H1 (cell line): Measurements from ENCODE around the gene WDR89. TPM values are rescaled to one million over a fixed set of nuclear protein-coding genes. Genes with fewer than 3 reads are reported as not detected.

Experiments
- CTCF ChIA-PET: fragments of 300-600 bp; sonication (Branson Sonifier 250); formaldehyde crosslinking; loops from one replicate; lab custom pipeline; 2021; ENCODE audit not compliant: partially characterized antibody; lab: Charles Lee
- POLR2A ChIA-PET: fragments of 300-600 bp; sonication (Branson Sonifier 250); formaldehyde crosslinking; loops from one replicate; lab custom pipeline; 2021; ENCODE audit warnings: inconsistent platforms; ENCODE audit not compliant: partially characterized antibody; lab: Charles Lee
- DNase-seq, 2 experiments: peaks; one replicate each; pipeline versions ENCODE4 v3.0.0 to v3.0.0-alpha.2; 2010 to 2022; ENCODE audit warnings: low spot score in 2 of 2, low read depth in 1 of 2, mixed read lengths in 1 of 2
- FAIRE-seq: peaks from 2 replicates; lab custom pipeline; 2011; peaks lifted over from hg19 to GRCh38; lab: Jason Lieb, UNC
- H2AFZ ChIP-seq: 2 replicates; pipeline ENCODE4 v1.8.1; 2012; ENCODE audit warnings: low read length, inconsistent platforms
- H2AK5ac ChIP-seq: 2 replicates; pipeline ENCODE4 v1.6.1; 2013; ENCODE audit warnings: low read depth, low read length
- H2BK120ac ChIP-seq: replicated peaks from 2 replicates; pipeline ENCODE3; 2013; ENCODE audit warnings: low read depth, low read length, inconsistent platforms
- H2BK12ac ChIP-seq: 2 replicates; pipeline ENCODE4 v1.6.1; 2013; ENCODE audit warnings: low read depth, low read length
- H2BK15ac ChIP-seq: 2 replicates; pipeline ENCODE4 v1.6.1; 2013; ENCODE audit warnings: low read length
- H2BK20ac ChIP-seq: 2 replicates; pipeline ENCODE4 v1.6.1; 2013; ENCODE audit warnings: low read length
- H2BK5ac ChIP-seq: 2 replicates; pipeline ENCODE4 v1.6.1; 2013; ENCODE audit warnings: low read depth, low read length
- H3K14ac ChIP-seq: 2 replicates; pipeline ENCODE4 v1.6.1; 2013; ENCODE audit warnings: inconsistent platforms; ENCODE audit not compliant: insufficient read length
- H3K18ac ChIP-seq: 2 replicates; pipeline ENCODE4 v1.6.1; 2013; ENCODE audit warnings: low read length; ENCODE audit errors: extremely low read depth
- H3K23ac ChIP-seq: 2 replicates; pipeline ENCODE4 v1.6.1; 2013; ENCODE audit warnings: inconsistent platforms; ENCODE audit not compliant: insufficient read length
- H3K23me2 ChIP-seq: 2 replicates; pipeline ENCODE4 v1.6.1; 2013; ENCODE audit warnings: low read depth, low read length
- H3K27ac ChIP-seq: 2 replicates; pipeline ENCODE4 v1.6.1; 2011; ENCODE audit warnings: low read depth, low read length, inconsistent platforms
- H3K27me3 ChIP-seq, 4 experiments: replicated peaks in 1 of 4; 1 replicate in 1 of 4; 2 replicates in 3 of 4; pipeline versions ENCODE4 v1.6.1 to v1.8.1; 2011 to 2013; ENCODE audit warnings: low read length in 3 of 4, mild to moderate bottlenecking in 3 of 4, inconsistent platforms in 2 of 4, mixed read lengths in 2 of 4, moderate library complexity in 1 of 4; ENCODE audit not compliant: control insufficient read depth in 3 of 4, insufficient read depth in 3 of 4; ENCODE audit errors: extremely low read depth in 1 of 4
- H3K36me3 ChIP-seq, 4 experiments: 2 replicates each; pipeline versions ENCODE4 v1.6.1 to v1.8.1; 2011 to 2013; ENCODE audit warnings: mild to moderate bottlenecking in 4 of 4, low read length in 3 of 4, moderate library complexity in 2 of 4, control low read depth in 1 of 4, inconsistent platforms in 1 of 4; ENCODE audit not compliant: insufficient read depth in 4 of 4, control insufficient read depth in 2 of 4
- H3K4ac ChIP-seq: replicated peaks from 2 replicates; pipeline ENCODE3; 2013; ENCODE audit warnings: low read length, low read depth, mixed read lengths, inconsistent platforms; ENCODE audit not compliant: insufficient read length
- H3K4me1 ChIP-seq, 4 experiments: replicated peaks in 1 of 4; 1 replicate in 1 of 4; 2 replicates in 3 of 4; pipeline versions ENCODE4 v1.6.1 to v1.8.1; 2011 to 2013; ENCODE audit warnings: low read length in 3 of 4, inconsistent platforms in 2 of 4, mixed read lengths in 1 of 4; ENCODE audit not compliant: insufficient read depth in 4 of 4, control insufficient read depth in 3 of 4
- H3K4me2 ChIP-seq, 2 experiments: 2 replicates each; pipeline versions ENCODE4 v1.6.1 to v1.8.1; 2011 to 2013; ENCODE audit warnings: low read depth in 2 of 2, low read length in 2 of 2, control low read depth in 1 of 2, inconsistent platforms in 1 of 2, mild to moderate bottlenecking in 1 of 2; ENCODE audit not compliant: insufficient read depth in 1 of 2
- H3K4me3 ChIP-seq, 4 experiments: fragments of 200-600, 300-600 bp in 1 of 4; sonication (generic), shearing (Covaris generic), sonication (Bioruptor Twin) in 1 of 4; 2 replicates each; pipeline versions ENCODE4 v1.5.1 to v1.8.1; 2011 to 2016; ENCODE audit warnings: low read length in 4 of 4, low read depth in 3 of 4, control low read depth in 2 of 4, inconsistent platforms in 2 of 4, mild to moderate bottlenecking in 2 of 4, mixed read lengths in 1 of 4, moderate library complexity in 1 of 4; ENCODE audit not compliant: insufficient read depth in 2 of 4; ENCODE audit errors: extremely low read depth in 1 of 4
- H3K56ac ChIP-seq: replicated peaks from 2 replicates; pipeline ENCODE3; 2013; ENCODE audit warnings: low read depth, mild to moderate bottlenecking, mixed read lengths, low read length, inconsistent platforms; ENCODE audit not compliant: insufficient read length
- H3K79me1 ChIP-seq: 2 replicates; pipeline ENCODE4 v1.6.1; 2013; ENCODE audit warnings: low read depth, low read length, control low read depth
- H3K79me2 ChIP-seq, 2 experiments: 2 replicates each; pipeline versions ENCODE4 v1.6.1 to v1.8.1; 2012 to 2013; ENCODE audit warnings: low read length in 2 of 2, mild to moderate bottlenecking in 2 of 2, inconsistent platforms in 1 of 2; ENCODE audit not compliant: insufficient read depth in 2 of 2, control insufficient read depth in 1 of 2
- H3K9ac ChIP-seq, 4 experiments: replicated peaks in 1 of 4; 1 replicate in 1 of 4; 2 replicates in 3 of 4; pipeline versions ENCODE4 v1.6.1 to v1.8.1; 2011 to 2013; ENCODE audit warnings: low read depth in 3 of 4, low read length in 3 of 4, control low read depth in 2 of 4, mild to moderate bottlenecking in 2 of 4, moderate library complexity in 2 of 4, inconsistent platforms in 1 of 4; ENCODE audit errors: extremely low read depth in 1 of 4
- H3K9me3 ChIP-seq, 2 experiments: 2 replicates each; pipeline versions ENCODE4 v1.6.1 to v1.8.1; 2012 to 2013; ENCODE audit warnings: mild to moderate bottlenecking in 2 of 2, moderate library complexity in 2 of 2, control low read depth in 1 of 2, inconsistent platforms in 1 of 2, low read depth in 1 of 2, low read length in 1 of 2, mixed read lengths in 1 of 2; ENCODE audit not compliant: insufficient read depth in 2 of 2
- H4K20me1 ChIP-seq, 2 experiments: replicated peaks in 1 of 2; 2 replicates each; pipeline versions ENCODE3 to v1.8.1; 2011 to 2013; ENCODE audit warnings: inconsistent platforms in 2 of 2, low read length in 2 of 2, mild to moderate bottlenecking in 1 of 2; ENCODE audit not compliant: insufficient read depth in 2 of 2, control insufficient read depth in 1 of 2
- H4K5ac ChIP-seq: 2 replicates; pipeline ENCODE4 v1.6.1; 2013; ENCODE audit warnings: low read length, low read depth, mixed read lengths, inconsistent platforms; ENCODE audit not compliant: insufficient read length
- H4K8ac ChIP-seq: 2 replicates; pipeline ENCODE4 v1.8.0; 2013; ENCODE audit warnings: mild to moderate bottlenecking, moderate library complexity, low read length, inconsistent platforms; ENCODE audit not compliant: insufficient read depth; ENCODE audit errors: extremely low read depth
- H4K91ac ChIP-seq: replicated peaks from 2 replicates; pipeline ENCODE3; 2013; ENCODE audit warnings: low read length, mixed read lengths, inconsistent platforms; ENCODE audit not compliant: insufficient read length
- BACH1 ChIP-seq: IDR thresholded peaks from 2 replicates; pipeline ENCODE4 v1.6.1; 2012; ENCODE audit warnings: low read length, improper control_type of control experiment
- BCL11A ChIP-seq, 2 experiments: IDR thresholded peaks; one replicate each; pipeline ENCODE4 v1.6.1; 2011; ENCODE audit warnings: low read depth in 2 of 2, low read length in 2 of 2, mild to moderate bottlenecking in 2 of 2
- CBX5 ChIP-seq: fragments of 300-800, 300-1000 bp; sonication (generic); IDR thresholded peaks from 2 replicates; pipeline ENCODE4 v1.7.1; 2016; ENCODE audit warnings: antibody characterized with exemption, low read length, low read depth
- CHD2 ChIP-seq: IDR thresholded peaks from 2 replicates; pipeline ENCODE4 v1.6.1; 2012; ENCODE audit warnings: low read length, improper control_type of control experiment
- CREB1 ChIP-seq: IDR thresholded peaks from 2 replicates; pipeline ENCODE4 v1.6.1; 2012; ENCODE audit warnings: inconsistent platforms
- EP300 ChIP-seq, 2 experiments: IDR thresholded peaks; 1 replicate in 1 of 2; 2 replicates in 1 of 2; pipeline ENCODE4 v1.6.1; 2011 to 2012; ENCODE audit warnings: low read depth in 2 of 2, low read length in 2 of 2, mild to moderate bottlenecking in 2 of 2, borderline replicate concordance in 1 of 2, inconsistent platforms in 1 of 2, moderate library complexity in 1 of 2
- GTF2F1 ChIP-seq: IDR thresholded peaks from 2 replicates; pipeline ENCODE4 v1.6.1; 2012; ENCODE audit warnings: low read depth, low read length, improper control_type of control experiment, borderline replicate concordance
- HDAC2 ChIP-seq, 2 experiments: fragments of 300-600 bp in 1 of 2; sonication (generic) in 1 of 2; IDR thresholded peaks; 2 replicates each; pipeline ENCODE4 v1.6.1; 2011 to 2012; ENCODE audit warnings: low read depth in 2 of 2, low read length in 2 of 2, mild to moderate bottlenecking in 2 of 2, moderate library complexity in 2 of 2, borderline replicate concordance in 1 of 2, inconsistent platforms in 1 of 2
- JUND ChIP-seq: IDR thresholded peaks from 2 replicates; pipeline ENCODE4 v1.6.1; 2011; ENCODE audit warnings: mild to moderate bottlenecking, improper control_type of control experiment, low read length
- SAP30 ChIP-seq: fragments of 300-600 bp; sonication (generic); IDR thresholded peaks from 2 replicates; pipeline ENCODE4 v1.7.1; 2012; ENCODE audit warnings: low read length, moderate library complexity, mild to moderate bottlenecking, inconsistent platforms; ENCODE audit not compliant: insufficient read depth, insufficient replicate concordance
- SP1 ChIP-seq: IDR thresholded peaks from 2 replicates; pipeline ENCODE4 v1.6.1; 2011; ENCODE audit warnings: low read depth, low read length
- SP4 ChIP-seq: IDR thresholded peaks from 2 replicates; pipeline ENCODE4 v1.6.1; 2012; ENCODE audit warnings: low read length, inconsistent platforms
- SRF ChIP-seq: IDR thresholded peaks from 2 replicates; pipeline ENCODE4 v1.6.1; 2011; ENCODE audit warnings: mild to moderate bottlenecking, low read depth, low read length, moderate library complexity
- TAF1 ChIP-seq: IDR thresholded peaks from 2 replicates; pipeline ENCODE4 v1.6.1; 2011; ENCODE audit warnings: mild to moderate bottlenecking, low read depth, low read length
- TCF12 ChIP-seq: IDR thresholded peaks from 2 replicates; pipeline ENCODE4 v1.6.1; 2011; ENCODE audit warnings: low read depth, mild to moderate bottlenecking, low read length
- ZNF274 ChIP-seq: IDR thresholded peaks from 2 replicates; pipeline ENCODE4 v1.7.0; 2012; ENCODE audit warnings: low read length, borderline replicate concordance; ENCODE audit errors: extremely low read depth
- WGBS, 2 experiments: shearing (Covaris generic) in 1 of 2; methylation state at CpG; one replicate each; pipeline versions ENCODE4 v1.1.6 to v1.1.7; 2013 to 2015; ENCODE audit warnings: low lambda C conversion rate in 2 of 2, mixed read lengths in 2 of 2, inconsistent platforms in 1 of 2, low coverage in 1 of 2, missing lambda C conversion rate in 1 of 2; ENCODE audit not compliant: insufficient replicate concordance in 2 of 2, insufficient coverage in 1 of 2, insufficient read length in 1 of 2; ENCODE audit errors: extremely low coverage in 1 of 2, missing lambda C conversion rate in 1 of 2; 5-methylcytosine and 5-hydroxymethylcytosine counted together
- polyA plus RNA-seq, 7 experiments: library from polyadenylated mRNA; depleted of rRNA in 3 of 7; stranded (reverse) in 5 of 7; unstranded in 2 of 7; fragments of >200 nt in 5 of 7; fragments of 200-250 nt in 2 of 7; gene quantifications; 1 replicate in 5 of 7; 2 replicates in 1 of 7; 4 replicates in 1 of 7; pipeline versions ENCODE4 v1.2.1 to v1.2.3, GENCODE V29; 2011 to 2013; ENCODE audit warnings: missing spikeins in 2 of 7, mixed read lengths in 2 of 7
- total RNA-seq: library from RNA; stranded (reverse); fragmentation: NEBNext Ultra II Directional; extraction: Animal tissue kit (Norgen Biotek cat#: 25700); gene quantifications from 2 replicates; pipeline ENCODE4 v1.2.1, GENCODE V29; 2021

The WDR89 gene
- total and polyA plus RNA-seq, 2 of the 8 experiments (the other 6 are each of a cell fraction or from before 2014, with no cell fraction given) = 8.3 to 32.9 TPM

- H3K27ac ChIP-seq = no peak overlapping the region
- H4K91ac ChIP-seq = no peak overlapping the region
- H3K79me2 ChIP-seq = no peaks in the 10 kb centered on the region
- no peaks in the 10 kb centered on the region for H3K79me1 ChIP-seq
- no peak overlapping the region for H3K14ac ChIP-seq
- FAIRE-seq (no peak), DNase-seq (no peak)
- H4K5ac ChIP-seq = no peak overlapping the region
- no peak overlapping the region for H2BK5ac ChIP-seq
- H3K9ac ChIP-seq = no peak overlapping the region
- H2BK12ac ChIP-seq = no peak overlapping the region
- H3K4me3 ChIP-seq = no peak overlapping the region
- no peak overlapping the region for H4K8ac ChIP-seq
- no peak overlapping the region for H2BK20ac ChIP-seq
- no peak overlapping the region for H3K4me2 ChIP-seq
- H3K9me3 ChIP-seq = no peaks in the 10 kb centered on the region
- ChIA-PET POLR2A (interaction anchor here (0.6 kb wide), 1 partner anchor 247 kb away, joined by 3 read pairs; no protein-coding TSS in a partner anchor), CTCF (no interaction called here)
- H3K23ac ChIP-seq = no peak overlapping the region
- no peak overlapping the region for H3K18ac ChIP-seq
- no peaks in the 10 kb centered on the region for H3K4me1 ChIP-seq
- H2AK5ac ChIP-seq = no peak overlapping the region
- H2BK15ac ChIP-seq = no peak overlapping the region
- 85 to 100% methylated on average over 1 to 5 of the region's 5 CpGs for WGBS, 2 experiments
- no peak overlapping the region for H3K56ac ChIP-seq
- no peak overlapping the region for H2BK120ac ChIP-seq
- H3K27me3 ChIP-seq = no peaks in the 10 kb centered on the region
- H3K23me2 ChIP-seq = no peaks in the 10 kb centered on the region
- no peaks in the 10 kb centered on the region for H3K36me3 ChIP-seq
- H4K20me1 ChIP-seq = peaks cover 0 to 2% of the 10 kb centered on the region in 2 experiments
- H2AFZ ChIP-seq = no peak overlapping the region
- H3K4ac ChIP-seq = no peak overlapping the region
- no peak for TF ChIP-seq TCF12
- TF ChIP-seq CHD2 = no peak
- TF ChIP-seq CBX5 = no peak
- no peak for TF ChIP-seq SP1
- TF ChIP-seq SP4 = no peak
- no peak for TF ChIP-seq SAP30
- TF ChIP-seq SRF = no peak
- TF ChIP-seq JUND = no peak
- TF ChIP-seq EP300 (IDR thresholded peaks at IDR 0.05; ENCODE audit: borderline replicate concordance in 1 of 2, low read depth in 2 of 2, low read length in 2 of 2) = no peak
- no peak for TF ChIP-seq GTF2F1
- TF ChIP-seq TAF1 = no peak
- TF ChIP-seq CREB1 = no peak
- no peak for TF ChIP-seq BCL11A (IDR thresholded peaks at IDR 0.05; ENCODE audit: low read depth in 2 of 2, low read length in 2 of 2)
- no peak for TF ChIP-seq BACH1
- no peak for TF ChIP-seq HDAC2 (IDR thresholded peaks at IDR 0.05; ENCODE audit: borderline replicate concordance in 1 of 2, low read depth in 2 of 2, low read length in 2 of 2)
- no peak for TF ChIP-seq ZNF274
These were observed 31.6 kb upstream of the WDR89 start for GRCh38 chr14:63673255-63673654.
